K562 (cell line): ENCODE measurements around the gene MTERF4. TPM values are rescaled to one million over a fixed set of nuclear protein-coding genes. Genes with fewer than 3 reads are reported as not detected.

Experiments used
- ATAC-seq: fragments of 200-7000 bp; cut with Tn5 transposase; 3 replicates; pipeline ENCODE4 v1.9.1; 2020; ENCODE audit warnings: moderate library complexity
- BruUV-seq: library from RNA; stranded (reverse); fragments of 400-500 nt; replicated peaks from 2 replicates; lab custom pipeline; 2021; lab: Mats Ljungman, UMichigan
- CTCF ChIA-PET: fragments of 300-600 bp; formaldehyde crosslinking; extraction: SDS; loops from one replicate; lab custom pipeline; 2021; ENCODE audit warnings: low intra/inter-chr PET ratio; lab: Yijun Ruan, JAX
- POLR2A ChIA-PET: fragments of 300-600, 350-650 bp; sonication (Branson Sonifier 250); formaldehyde crosslinking; extraction: SDS; loops from one replicate; lab custom pipeline; 2021; ENCODE audit warnings: antibody characterized with exemption, inconsistent platforms; lab: Yijun Ruan, JAX
- DNase-seq, 4 experiments: peaks; one replicate each; pipeline versions ENCODE4 v3.0.0 to v3.0.0-alpha.2; 2011 to 2018; ENCODE audit warnings: low spot score in 3 of 4, mixed read lengths in 3 of 4; ENCODE audit errors: extremely low read depth in 1 of 4
- FAIRE-seq: peaks from 2 replicates; lab custom pipeline; 2011; peaks lifted over from hg19 to GRCh38; lab: Jason Lieb, UNC
- H2AFZ ChIP-seq: 2 replicates; pipeline ENCODE4 v1.6.0; 2011; ENCODE audit warnings: low read depth, low read length, control low read depth, inconsistent platforms
- H3K27ac ChIP-seq: fragments of 200-600 bp; 3 replicates; pipeline ENCODE4 v1.8.0; 2011; ENCODE audit warnings: low read depth, mild to moderate bottlenecking, control low read depth, inconsistent platforms, low read length, moderate library complexity, mixed read lengths; ENCODE audit errors: extremely low read depth
- H3K27me3 ChIP-seq, 2 experiments: fragments of 300-600 bp in 1 of 2; 2 replicates in 1 of 2; 3 replicates in 1 of 2; pipeline versions ENCODE4 v1.6.0 to v1.8.0; 2011; ENCODE audit warnings: inconsistent platforms in 2 of 2, low read length in 2 of 2, mild to moderate bottlenecking in 1 of 2, mixed read lengths in 1 of 2, moderate library complexity in 1 of 2; ENCODE audit not compliant: control insufficient read depth in 2 of 2, insufficient read depth in 2 of 2
- H3K36me3 ChIP-seq: fragments of 300-600 bp; 3 replicates; pipeline ENCODE4 v1.8.0; 2011; ENCODE audit warnings: mild to moderate bottlenecking, low read length, inconsistent platforms; ENCODE audit not compliant: control insufficient read depth, insufficient read depth
- H3K4me1 ChIP-seq, 2 experiments: fragments of 200-600 bp in 1 of 2; replicated peaks in 1 of 2; 2 replicates in 1 of 2; 3 replicates in 1 of 2; pipeline versions ENCODE4 v1.5.1 to v1.8.0; 2011; ENCODE audit warnings: inconsistent platforms in 2 of 2, low read length in 2 of 2, mild to moderate bottlenecking in 1 of 2, mixed read lengths in 1 of 2, moderate library complexity in 1 of 2; ENCODE audit not compliant: control insufficient read depth in 2 of 2, insufficient read depth in 2 of 2
- H3K4me2 ChIP-seq: 2 replicates; pipeline ENCODE4 v1.6.1; 2011; ENCODE audit warnings: low read length, control low read depth, inconsistent platforms, mixed read lengths; ENCODE audit not compliant: insufficient read depth
- H3K4me3 ChIP-seq: fragments of 200-600 bp; sonication (generic), shearing (Covaris generic); 2 replicates; pipeline ENCODE4 v1.5.1; 2016; ENCODE audit warnings: control low read depth, inconsistent platforms
- H3K79me2 ChIP-seq: fragments of 200-600 bp; 3 replicates; pipeline ENCODE4 v1.8.0; 2011; ENCODE audit warnings: low read length, inconsistent platforms; ENCODE audit not compliant: control insufficient read depth, insufficient read depth
- H3K9ac ChIP-seq, 2 experiments: 2 replicates each; pipeline versions ENCODE4 v1.6.0 to v1.6.1; 2011; ENCODE audit warnings: low read depth in 2 of 2, low read length in 2 of 2, control low read depth in 1 of 2, inconsistent platforms in 1 of 2, mild to moderate bottlenecking in 1 of 2, mixed read lengths in 1 of 2; ENCODE audit not compliant: insufficient read depth in 1 of 2
- H3K9me1 ChIP-seq: one replicate; pipeline ENCODE4 v1.6.0; 2011; ENCODE audit warnings: inconsistent platforms, mild to moderate bottlenecking, low read length, moderate library complexity; ENCODE audit not compliant: control insufficient read depth, insufficient read depth
- H3K9me3 ChIP-seq: replicated peaks from 2 replicates; pipeline ENCODE4 v1.5.1; 2011; ENCODE audit warnings: low read depth, low read length, inconsistent platforms; ENCODE audit not compliant: control insufficient read depth, insufficient read depth
- H4K20me1 ChIP-seq: replicated peaks from 2 replicates; pipeline ENCODE4 v1.6.1; 2011; ENCODE audit warnings: low read length, inconsistent platforms, mixed read lengths; ENCODE audit not compliant: control insufficient read depth, insufficient read depth
- BMI1 ChIP-seq: fragments of 150-350 bp; IDR thresholded peaks from 2 replicates; pipeline ENCODE4 v1.6.1; 2014; ENCODE audit warnings: low read length
- C11orf30 ChIP-seq: fragments of 450-650 bp; IDR thresholded peaks from 2 replicates; pipeline ENCODE4 v1.6.1; 2016; ENCODE audit warnings: low read depth, mild to moderate bottlenecking
- CHD1 ChIP-seq: fragments of 200-600 bp; sonication (generic); IDR thresholded peaks from one replicate; pipeline ENCODE4 v1.6.1; 2012; ENCODE audit warnings: mild to moderate bottlenecking, moderate library complexity, low read length, inconsistent platforms
- HOXB6 ChIP-seq: fragments of 250-450 bp; sonication (Bioruptor Pico); IDR thresholded peaks from 2 replicates; pipeline ENCODE4 v1.5.1; 2022; ENCODE audit warnings: mild to moderate bottlenecking, borderline replicate concordance
- LARP7 ChIP-seq: fragments of 450-650 bp; IDR thresholded peaks from 2 replicates; pipeline ENCODE4 v1.6.1; 2016
- MXI1 ChIP-seq: IDR thresholded peaks from 2 replicates; pipeline ENCODE4 v1.6.1; 2011; ENCODE audit warnings: low read depth, mild to moderate bottlenecking, improper control_type of control experiment, low read length
- NELFE ChIP-seq: IDR thresholded peaks from 2 replicates; pipeline ENCODE4 v1.6.1; 2011; ENCODE audit warnings: mild to moderate bottlenecking; ENCODE audit not compliant: insufficient read depth, insufficient read length
- NR0B1 ChIP-seq: fragments of 450-650 bp; IDR thresholded peaks from one replicate; pipeline ENCODE4 v1.6.1; 2018; ENCODE audit warnings: mild to moderate bottlenecking, moderate library complexity; ENCODE audit not compliant: partially characterized antibody
- PHB2 ChIP-seq: fragments of 450-650 bp; IDR thresholded peaks from 2 replicates; pipeline ENCODE4 v1.6.1; 2017; ENCODE audit warnings: low read depth
- POLR2AphosphoS2 ChIP-seq: IDR thresholded peaks from 2 replicates; pipeline ENCODE4 v1.6.1; 2012; ENCODE audit warnings: low read length, improper control_type of control experiment
- PTRF ChIP-seq: fragments of 450-650 bp; IDR thresholded peaks from 2 replicates; pipeline ENCODE4 v1.6.1; 2016; ENCODE audit warnings: mild to moderate bottlenecking, missing genetic modification characterization, missing compliant biosample characterization
- SAFB2 ChIP-seq: fragments of 200-400 bp; formaldehyde crosslinking; IDR thresholded peaks from 2 replicates; pipeline ENCODE4 v1.6.1; 2018; ENCODE audit warnings: borderline replicate concordance, low read length, low read depth, moderate library complexity; ENCODE audit not compliant: severe bottlenecking
- SMARCA4 ChIP-seq: fragments of 450-650 bp; IDR thresholded peaks from 2 replicates; pipeline ENCODE4 v1.6.1; 2016
- SOX6 ChIP-seq: fragments of 450-650 bp; IDR thresholded peaks from 2 replicates; pipeline ENCODE4 v1.6.1; 2014; ENCODE audit warnings: mild to moderate bottlenecking
- SUPT5H ChIP-seq: fragments of 450-650 bp; IDR thresholded peaks from 2 replicates; pipeline ENCODE4 v1.6.1; 2016
- TAL1 ChIP-seq: fragments of 450-650 bp; IDR thresholded peaks from 2 replicates; pipeline ENCODE4 v1.6.1; 2016; ENCODE audit warnings: mild to moderate bottlenecking
- TEAD4 ChIP-seq, 2 experiments: sonication (generic) in 1 of 2; formaldehyde crosslinking in 1 of 2; IDR thresholded peaks; 2 replicates each; pipeline versions ENCODE4 v1.6.1 to v1.8.0; 2012 to 2022; ENCODE audit warnings: borderline replicate concordance in 1 of 2, inconsistent platforms in 1 of 2, low read length in 1 of 2, mild to moderate bottlenecking in 1 of 2, missing genetic modification reagents in 1 of 2
- ZNF197 ChIP-seq: fragments of 200-800 bp; sonication (Bioruptor generic); IDR thresholded peaks from 2 replicates; pipeline ENCODE4 v1.6.1; 2016; ENCODE audit warnings: low read depth, missing genetic modification characterization, missing compliant biosample characterization
- ZNF311 ChIP-seq: fragments of 250-450 bp; sonication (Bioruptor Pico); IDR thresholded peaks from 2 replicates; pipeline ENCODE4 v1.4.0; 2020; ENCODE audit warnings: mild to moderate bottlenecking, moderate library complexity
- ZZZ3 ChIP-seq: fragments of 450-650 bp; IDR thresholded peaks from 2 replicates; pipeline ENCODE4 v1.6.1; 2016; ENCODE audit warnings: antibody characterized with exemption, mild to moderate bottlenecking, moderate library complexity
- WGBS: fragments of 100-300 bp; shearing (Covaris generic); methylation state at CpG from one replicate; pipeline ENCODE4 v1.1.6; 2016; ENCODE audit warnings: low coverage, mixed read lengths; ENCODE audit not compliant: insufficient coverage; ENCODE audit errors: missing lambda C conversion rate; 5-methylcytosine and 5-hydroxymethylcytosine counted together
- in situ Hi-C: fragments of 300-500 bp; cut with MboI; formaldehyde crosslinking; loops from 4 replicates; pipeline ENCODE4 v1.15.0; 2018; ENCODE audit warnings: inconsistent platforms, mixed read lengths
- intact Hi-C: fragments of 100-400 bp; cut with micrococcal nuclease; formaldehyde crosslinking; loops from 2 replicates; pipeline ENCODE4 v1.14.2; 2022
- polyA plus RNA-seq, 8 experiments: library from polyadenylated mRNA; depleted of rRNA in 4 of 8; stranded (reverse) in 5 of 8; unstranded in 3 of 8; fragments of >200 nt; fragmentation: Nextera tagmentation in 2 of 8; fragmentation: Illumina TruSeq in 1 of 8; extraction: Ambion mirVana in 2 of 8; extraction: Trizol in 1 of 8; gene quantifications; 2 replicates each; pipeline versions ENCODE4 v1.2.1 to v1.2.3, GENCODE V29; 2011 to 2014; ENCODE audit warnings: inconsistent platforms in 1 of 8, missing spikeins in 1 of 8
- total RNA-seq, 7 experiments: library from RNA; depleted of rRNA in 6 of 7; stranded (reverse); fragments of >200 nt in 6 of 7; fragmentation: Illumina TruSeq in 2 of 7; extraction: Trizol in 2 of 7; gene quantifications; 2 replicates each; pipeline versions ENCODE4 v1.2.1 to v1.2.3, GENCODE V29; 2011 to 2021; ENCODE audit warnings: low replicate concordance in 1 of 7

The MTERF4 gene
- total and polyA plus RNA-seq, 9 of the 15 experiments (the other 6 are each of a cell fraction or from before 2014, with no cell fraction given) = 15.3 to 29.6 (median 21.2) TPM

- Histone ChIP-seq H3K27me3 (peaks cover 0 to 36% of the 10 kb centered on the region in 2 experiments; a peak in 2 of 5 replicates), H3K36me3 (no peaks in the 10 kb centered on the region), H3K9ac (no peak overlapping the region), H3K79me2 (no peaks in the 10 kb centered on the region), H4K20me1 (peaks cover 3% of the 10 kb centered on the region; the same call in 1 of the 2 replicates), H3K9me1 (no peaks in the 10 kb centered on the region), H2AFZ (no peak overlapping the region), H3K4me3 (no peak overlapping the region), H3K4me1 (no peaks in the 10 kb centered on the region; a peak in 1 of 5 replicates), H3K9me3 (no peaks in the 10 kb centered on the region), H3K4me2 (no peak overlapping the region), H3K27ac (no peak overlapping the region)
- POLR2A ChIA-PET = interaction anchor here (0.6 to 0.7 kb wide), 2 partner anchors 109 to 1988 kb away, joined by 3 read pairs; no protein-coding TSS in a partner anchor
- FAIRE-seq (no peak), ATAC-seq (peak; percentile 88), DNase-seq (peak; percentile 28 to 67 (median 52))
- BruUV-seq = no TSS peak
- intact Hi-C loops (no loop called here), in situ Hi-C loops (no loop called here)
- 15% methylated on average over 36 of the region's 38 CpGs for WGBS
- CTCF ChIA-PET = no interaction called here
- TF ChIP-seq SOX6 (no peak), POLR2AphosphoS2 (no peak), TAL1 (no peak), NELFE (no peak), C11orf30 (peak; percentile 61), TEAD4 (IDR thresholded peaks at IDR 0.05; ENCODE audit: low read length) (no peak), TEAD4 (CRISPR knock-in tag; IDR thresholded peaks at IDR 0.05; ENCODE audit: borderline replicate concordance) (no peak), SAFB2 (no peak), ZNF311 (CRISPR knock-in tag) (no peak), SMARCA4 (no peak), PTRF (no peak), CHD1 (no peak), ZNF197 (CRISPR knock-in tag) (no peak), HOXB6 (no peak), MXI1 (no peak), PHB2 (no peak), BMI1 (no peak), ZZZ3 (no peak), NR0B1 (no peak), LARP7 (no peak), SUPT5H (no peak)
Measured at GRCh38 chr2:241049739-241050623, 52.1 kb downstream of the MTERF4 start.
